Measurements from ENCODE around the gene FIGLA.
A peak's percentile ranks its signal among the peaks of the same experiment; 100 is the strongest.

- TF ChIP-seq CTCF (conservative IDR thresholded peaks at IDR 0.05; ENCODE audit: low read depth in 2 of 2) (no peak), CREB1 (CRISPR knock-in tag; IDR thresholded peaks at IDR 0.05; ENCODE audit: low read depth) (no peak), JUNB (IDR thresholded peaks at IDR 0.05; ENCODE audit: unreplicated experiment) (no peak), POLR2AphosphoS5 (IDR thresholded peaks at IDR 0.05; ENCODE audit: low read depth) (no peak), EZH2 (IDR thresholded peaks at IDR 0.05; ENCODE audit: low read depth, unreplicated experiment) (no peak), ZNF331 (CRISPR knock-in tag; IDR thresholded peaks at IDR 0.05; ENCODE audit: low read depth) (no peak), ETS1 (IDR thresholded peaks at IDR 0.05) (no peak), REST (IDR thresholded peaks at IDR 0.05; ENCODE audit: unreplicated experiment) (no peak), EZH2phosphoT487 (IDR thresholded peaks at IDR 0.05; ENCODE audit: unreplicated experiment) (peak; percentile 40), ZNF462 (CRISPR knock-in tag; IDR thresholded peaks at IDR 0.05) (no peak)
Measured at GRCh38 chr2:70790136-70790828, at the start of gene FIGLA.

Data from GM23338 (cell line).